ENCODE results near the gene TEX19.

TEX19 gene, protein sequence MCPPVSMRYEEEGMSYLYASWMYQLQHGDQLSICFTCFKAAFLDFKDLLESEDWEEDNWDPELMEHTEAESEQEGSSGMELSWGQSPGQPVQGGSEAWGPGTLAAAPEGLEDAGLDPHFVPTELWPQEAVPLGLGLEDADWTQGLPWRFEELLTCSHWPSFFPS
- 0 reads per million in 3 donors for total RNA-seq

GRCh38 chr17:82358465-82359350 is at the start of gene TEX19:
TSS of gene TEX19 (plus strand) at chr17:82359247. CDS start at chr17:82362151, 2,904 bp downstream.
- Histone ChIP-seq H3K27me3 (replicated peaks; ENCODE audit: control insufficient read depth, insufficient read depth, low read length, poor library complexity, severe bottlenecking) (no peaks in the 10 kb centered on the region), H3K9me3 (ENCODE audit: control insufficient read depth, low read length) (no peaks in the 10 kb centered on the region), H3K36me3 (ENCODE audit: control insufficient read depth, insufficient read depth, low read length) (no peaks in the 10 kb centered on the region), H3K4me3 (ENCODE audit: insufficient read depth, low read depth, low read length, poor library complexity, severe bottlenecking) (no peak within 1 kb of the TSS), H3K27ac (ENCODE audit: insufficient read depth, low read length, poor library complexity, severe bottlenecking) (no peak within 1 kb of the TSS), H3K4me1 (ENCODE audit: control insufficient read depth, insufficient read depth, low read length, poor library complexity, severe bottlenecking) (no peaks in the 10 kb centered on the region)
- DNase-seq, result no peak

DNA sequence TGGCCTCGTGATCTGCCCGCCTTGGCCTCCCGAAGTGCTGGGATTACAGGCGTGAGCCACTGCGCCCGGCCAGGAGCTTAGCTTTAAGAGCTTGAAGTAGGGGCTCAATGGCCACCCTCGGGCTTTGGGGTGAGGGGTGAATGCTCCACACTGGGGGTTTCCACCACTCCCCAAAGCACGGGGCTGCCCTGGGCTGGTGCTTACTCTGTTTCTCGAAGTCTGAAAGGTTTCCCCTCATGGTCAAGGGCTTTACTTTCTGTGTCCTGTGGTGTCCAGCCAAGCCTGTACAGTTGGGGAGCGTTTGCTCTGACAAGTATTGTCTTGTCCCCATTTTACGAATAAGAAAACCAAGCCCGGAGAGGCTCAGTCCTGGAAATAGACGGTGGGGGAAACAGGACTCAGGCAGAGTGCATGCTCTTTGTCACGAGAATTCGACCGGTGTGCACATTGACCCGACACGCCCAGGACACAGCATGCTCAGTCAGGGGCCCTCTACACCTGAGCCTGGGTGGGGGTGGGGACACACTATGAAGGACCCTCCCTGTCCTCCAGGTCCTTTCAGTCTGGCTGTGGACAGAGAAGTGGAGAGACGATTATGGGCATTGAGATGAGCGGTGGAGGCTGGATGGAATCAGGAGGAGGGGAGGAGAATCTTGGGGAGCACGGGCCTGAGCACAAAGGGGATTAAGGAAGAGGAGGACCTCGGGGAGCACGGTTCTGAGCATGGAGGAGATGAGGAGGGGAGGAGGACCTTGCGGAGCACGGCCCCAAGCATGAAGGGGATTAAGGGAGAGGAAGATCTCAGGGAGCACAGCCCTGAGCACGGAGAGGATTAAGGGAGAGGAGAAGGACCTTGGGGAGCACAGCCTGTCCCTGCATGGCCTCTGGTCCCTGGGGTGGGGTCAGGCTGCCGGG is 49.1 kb upstream of the TEX19 start:
- Histone ChIP-seq H3K36me3 (ENCODE audit: control insufficient read depth, insufficient read depth, low read length) (peaks cover 17% of the 10 kb centered on the region), H3K4me3 (ENCODE audit: insufficient read depth, low read depth, low read length, poor library complexity, severe bottlenecking) (no peak overlapping the region), H3K27me3 (replicated peaks; ENCODE audit: control insufficient read depth, insufficient read depth, low read length, poor library complexity, severe bottlenecking) (no peaks in the 10 kb centered on the region), H3K4me1 (ENCODE audit: control insufficient read depth, insufficient read depth, low read length, poor library complexity, severe bottlenecking) (peaks cover 11% of the 10 kb centered on the region), H3K27ac (ENCODE audit: insufficient read depth, low read length, poor library complexity, severe bottlenecking) (no peak overlapping the region), H3K9me3 (ENCODE audit: control insufficient read depth, low read length) (no peaks in the 10 kb centered on the region)
- DNase-seq, result no peak

- Histone ChIP-seq H3K27me3 (replicated peaks; ENCODE audit: control insufficient read depth, insufficient read depth, low read length, poor library complexity, severe bottlenecking) (no peaks in the 10 kb centered on the region), H3K4me3 (ENCODE audit: insufficient read depth, low read depth, low read length, poor library complexity, severe bottlenecking) (no peak overlapping the region), H3K36me3 (ENCODE audit: control insufficient read depth, insufficient read depth, low read length) (peaks cover 17% of the 10 kb centered on the region), H3K4me1 (ENCODE audit: control insufficient read depth, insufficient read depth, low read length, poor library complexity, severe bottlenecking) (peaks cover 13% of the 10 kb centered on the region), H3K9me3 (ENCODE audit: control insufficient read depth, low read length) (no peaks in the 10 kb centered on the region), H3K27ac (ENCODE audit: insufficient read depth, low read length, poor library complexity, severe bottlenecking) (no peak overlapping the region)
- DNase-seq, result no peak
Measured at GRCh38 chr17:82310877-82311276, 48.2 kb upstream of the TEX19 start.

DNA sequence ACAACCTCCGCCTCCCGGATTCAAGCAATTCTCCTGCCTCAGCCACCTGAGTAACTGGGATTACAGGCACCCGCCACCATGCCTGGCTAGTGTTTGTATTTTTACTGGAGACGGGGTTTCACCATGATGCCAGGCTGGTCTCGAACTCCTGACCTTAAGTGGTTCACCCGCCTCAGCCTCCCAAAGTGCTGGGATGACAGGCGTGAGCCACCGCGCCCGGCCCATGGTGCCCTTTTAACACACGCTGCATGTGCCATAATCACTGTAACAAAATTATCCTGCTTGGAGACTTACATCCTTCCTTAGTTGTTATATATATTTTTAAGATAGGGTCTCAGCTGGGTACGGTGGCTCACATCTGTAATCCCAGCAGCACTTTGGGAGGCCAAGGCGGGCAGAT is 47.1 kb upstream of the TEX19 start:
- Histone ChIP-seq H3K36me3 (ENCODE audit: control insufficient read depth, insufficient read depth, low read length) (peaks cover 17% of the 10 kb centered on the region), H3K4me3 (ENCODE audit: insufficient read depth, low read depth, low read length, poor library complexity, severe bottlenecking) (no peak overlapping the region), H3K4me1 (ENCODE audit: control insufficient read depth, insufficient read depth, low read length, poor library complexity, severe bottlenecking) (peaks cover 22% of the 10 kb centered on the region), H3K27me3 (replicated peaks; ENCODE audit: control insufficient read depth, insufficient read depth, low read length, poor library complexity, severe bottlenecking) (no peaks in the 10 kb centered on the region), H3K27ac (ENCODE audit: insufficient read depth, low read length, poor library complexity, severe bottlenecking) (no peak overlapping the region), H3K9me3 (ENCODE audit: control insufficient read depth, low read length) (no peaks in the 10 kb centered on the region)
- no peak for DNase-seq

DNA sequence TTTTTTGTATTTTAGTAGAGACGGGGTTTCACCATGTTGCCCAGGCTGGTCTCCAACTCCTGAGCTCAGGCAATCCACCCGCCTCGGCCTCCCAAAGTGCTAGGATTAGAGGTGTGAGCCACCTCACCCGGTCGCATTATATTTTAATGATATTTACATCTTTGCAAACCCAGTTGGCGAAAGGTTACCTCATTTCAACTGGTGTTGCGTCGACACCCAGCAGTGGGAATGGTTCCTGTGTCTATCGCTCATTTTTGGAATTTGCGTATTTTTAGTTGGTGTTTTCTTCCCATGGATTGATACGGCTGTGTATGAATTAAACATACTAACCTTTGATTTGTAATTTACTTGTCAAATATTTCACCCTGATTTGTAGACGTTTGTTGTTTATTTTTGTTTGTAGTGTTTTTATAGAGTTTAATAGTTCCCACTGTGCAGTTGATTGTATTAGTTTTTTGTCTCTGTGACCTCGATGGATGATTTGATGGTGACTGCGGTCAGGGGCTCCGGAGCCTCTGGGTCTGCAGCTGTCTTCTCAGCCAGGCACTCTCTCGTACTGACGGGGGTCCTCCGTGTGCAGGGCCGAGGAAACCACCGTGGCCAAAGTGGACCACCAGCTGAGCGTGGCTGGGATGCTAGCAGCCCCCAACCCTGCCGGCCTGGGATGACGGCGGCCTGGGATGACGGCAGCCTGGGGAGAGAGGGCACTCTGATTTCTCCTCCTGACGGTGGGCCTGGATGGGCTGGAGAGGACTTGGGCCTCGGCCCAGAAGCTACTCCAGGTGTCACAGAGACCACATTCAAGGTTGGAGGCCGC is 45.6 kb upstream of the TEX19 start:
- H3K36me3 ChIP-seq (ENCODE audit: control insufficient read depth, insufficient read depth, low read length), result peaks cover 17% of the 10 kb centered on the region
- no peaks in the 10 kb centered on the region for H3K27me3 ChIP-seq (replicated peaks; ENCODE audit: control insufficient read depth, insufficient read depth, low read length, poor library complexity, severe bottlenecking)
- no peak overlapping the region for H3K27ac ChIP-seq (ENCODE audit: insufficient read depth, low read length, poor library complexity, severe bottlenecking)
- H3K4me1 ChIP-seq (ENCODE audit: control insufficient read depth, insufficient read depth, low read length, poor library complexity, severe bottlenecking), result peaks cover 31% of the 10 kb centered on the region
- H3K9me3 ChIP-seq (ENCODE audit: control insufficient read depth, low read length), result no peaks in the 10 kb centered on the region
- DNase-seq, result no peak
- no peak overlapping the region for H3K4me3 ChIP-seq (ENCODE audit: insufficient read depth, low read depth, low read length, poor library complexity, severe bottlenecking)

- Histone ChIP-seq H3K27ac (ENCODE audit: insufficient read depth, low read length, poor library complexity, severe bottlenecking) (no peak overlapping the region), H3K4me1 (ENCODE audit: control insufficient read depth, insufficient read depth, low read length, poor library complexity, severe bottlenecking) (peaks cover 31% of the 10 kb centered on the region), H3K27me3 (replicated peaks; ENCODE audit: control insufficient read depth, insufficient read depth, low read length, poor library complexity, severe bottlenecking) (no peaks in the 10 kb centered on the region), H3K36me3 (ENCODE audit: control insufficient read depth, insufficient read depth, low read length) (peaks cover 17% of the 10 kb centered on the region), H3K4me3 (ENCODE audit: insufficient read depth, low read depth, low read length, poor library complexity, severe bottlenecking) (no peak overlapping the region), H3K9me3 (ENCODE audit: control insufficient read depth, low read length) (no peaks in the 10 kb centered on the region)
- DNase-seq, result no peak
Measured at GRCh38 chr17:82314012-82314726, 44.9 kb upstream of the TEX19 start.

DNA sequence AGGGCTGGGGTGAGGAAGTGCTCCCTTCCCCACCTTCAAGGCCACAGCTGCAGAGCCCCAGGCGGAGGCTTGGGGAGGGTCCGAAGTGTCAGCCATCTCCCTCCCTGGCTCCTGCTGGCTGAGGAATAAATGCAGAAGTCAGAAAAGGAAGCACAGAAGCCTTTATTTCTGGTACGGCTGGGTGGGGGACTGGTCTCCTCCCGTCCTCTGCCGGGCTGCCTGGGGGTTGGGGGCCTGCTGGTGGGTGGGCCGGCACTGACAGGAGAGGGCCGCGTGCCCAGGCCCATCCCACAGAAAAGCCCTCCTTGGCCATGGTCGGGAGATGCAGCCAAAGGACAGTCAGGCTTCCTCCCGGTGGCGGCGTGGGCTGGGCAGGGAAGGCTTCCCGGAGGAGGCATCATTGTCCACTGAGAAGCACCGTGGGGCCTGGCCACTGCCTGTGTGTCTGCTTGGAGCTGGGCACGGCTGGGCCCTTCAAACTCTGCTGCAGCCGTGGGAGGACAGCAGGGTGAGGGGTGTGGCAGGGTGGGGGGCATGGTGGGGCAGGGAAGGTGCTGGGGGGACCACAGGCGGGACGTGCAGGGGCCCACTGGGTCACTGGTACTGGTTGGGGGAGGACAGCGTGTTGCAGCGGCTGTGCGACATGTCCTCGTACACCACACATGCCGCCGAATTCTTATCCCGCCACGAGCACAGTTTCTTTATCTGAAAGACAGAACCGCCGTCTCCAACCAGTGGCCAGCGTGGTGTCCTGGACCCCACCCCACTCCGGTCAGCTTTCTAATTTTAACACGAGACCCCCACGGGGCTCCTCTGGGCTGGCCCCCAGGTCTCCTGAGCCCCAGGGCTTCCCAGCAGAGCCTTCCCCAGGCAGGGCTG is 44.1 kb upstream of the TEX19 start:
- H3K4me3 ChIP-seq (ENCODE audit: insufficient read depth, low read depth, low read length, poor library complexity, severe bottlenecking), result peak overlapping the region; percentile 73
- peaks cover 31% of the 10 kb centered on the region for H3K4me1 ChIP-seq (ENCODE audit: control insufficient read depth, insufficient read depth, low read length, poor library complexity, severe bottlenecking)
- peak overlapping the region; percentile 78 for H3K27ac ChIP-seq (ENCODE audit: insufficient read depth, low read length, poor library complexity, severe bottlenecking)
- H3K9me3 ChIP-seq (ENCODE audit: control insufficient read depth, low read length), result no peaks in the 10 kb centered on the region
- no peak for DNase-seq
- no peaks in the 10 kb centered on the region for H3K27me3 ChIP-seq (replicated peaks; ENCODE audit: control insufficient read depth, insufficient read depth, low read length, poor library complexity, severe bottlenecking)
- H3K36me3 ChIP-seq (ENCODE audit: control insufficient read depth, insufficient read depth, low read length), result peaks cover 17% of the 10 kb centered on the region

GRCh38 chr17:82315703-82316358 is 43.2 kb upstream of the TEX19 start:
- Histone ChIP-seq H3K36me3 (ENCODE audit: control insufficient read depth, insufficient read depth, low read length) (peaks cover 17% of the 10 kb centered on the region), H3K27ac (ENCODE audit: insufficient read depth, low read length, poor library complexity, severe bottlenecking) (peak overlapping the region; percentile 78), H3K9me3 (ENCODE audit: control insufficient read depth, low read length) (no peaks in the 10 kb centered on the region), H3K4me3 (ENCODE audit: insufficient read depth, low read depth, low read length, poor library complexity, severe bottlenecking) (peak overlapping the region; percentile 73), H3K27me3 (replicated peaks; ENCODE audit: control insufficient read depth, insufficient read depth, low read length, poor library complexity, severe bottlenecking) (no peaks in the 10 kb centered on the region), H3K4me1 (ENCODE audit: control insufficient read depth, insufficient read depth, low read length, poor library complexity, severe bottlenecking) (peaks cover 37% of the 10 kb centered on the region)
- DNase-seq, result peak in 1 of 3 donors; percentile 31
